DND-41 (cell line): ENCODE data around the gene GIPC3.
A peak's percentile ranks its signal among the peaks of the same experiment; 100 is the strongest.

ENCODE experiments used
- ATAC-seq: fragments of 200-7000 bp; cut with Tn5 transposase; 3 replicates; pipeline ENCODE4 v1.9.1; 2021; ENCODE audit warnings: low read depth; ENCODE audit not compliant: insufficient read depth
- DNase-seq: peaks from one replicate; pipeline ENCODE4 v3.0.0-alpha.2; 2020
- H2AFZ ChIP-seq: 2 replicates; pipeline ENCODE4 v1.6.0; 2012; ENCODE audit warnings: low read depth, low read length
- H3K27ac ChIP-seq: 2 replicates; pipeline ENCODE4 v1.5.1; 2012; ENCODE audit warnings: low read length, inconsistent platforms
- H3K27me3 ChIP-seq: fragments of 200-600 bp; sonication (generic); 2 replicates; pipeline ENCODE4 v1.6.0; 2012; ENCODE audit warnings: low read length, mild to moderate bottlenecking, inconsistent platforms; ENCODE audit not compliant: insufficient read depth, poor library complexity
- H3K36me3 ChIP-seq: 2 replicates; pipeline ENCODE4 v1.5.1; 2012; ENCODE audit warnings: low read length, inconsistent platforms; ENCODE audit not compliant: insufficient read depth
- H3K4me1 ChIP-seq: 2 replicates; pipeline ENCODE4 v1.5.1; 2012; ENCODE audit warnings: mild to moderate bottlenecking, low read length; ENCODE audit not compliant: insufficient read depth
- H3K4me2 ChIP-seq: 2 replicates; pipeline ENCODE4 v1.6.0; 2012; ENCODE audit warnings: mild to moderate bottlenecking, moderate library complexity, low read length, inconsistent platforms; ENCODE audit not compliant: insufficient read depth
- H3K4me3 ChIP-seq, 2 experiments: fragments of 200-600 bp in 1 of 2; shearing (Covaris generic) in 1 of 2; 2 replicates each; pipeline ENCODE4 v1.5.1; 2012 to 2016; ENCODE audit warnings: inconsistent platforms in 2 of 2, low read length in 2 of 2, mild to moderate bottlenecking in 2 of 2, low read depth in 1 of 2, moderate library complexity in 1 of 2
- H3K79me2 ChIP-seq: 2 replicates; pipeline ENCODE4 v1.6.0; 2012; ENCODE audit warnings: low read length, inconsistent platforms; ENCODE audit not compliant: insufficient read depth
- H3K9ac ChIP-seq: 2 replicates; pipeline ENCODE4 v1.6.0; 2012; ENCODE audit warnings: low read depth, mild to moderate bottlenecking, inconsistent platforms, low read length, moderate library complexity
- H3K9me3 ChIP-seq: 2 replicates; pipeline ENCODE4 v1.5.1; 2012; ENCODE audit warnings: low read length, moderate library complexity, mild to moderate bottlenecking, inconsistent platforms; ENCODE audit not compliant: insufficient read depth, severe bottlenecking
- H4K20me1 ChIP-seq: 2 replicates; pipeline ENCODE4 v1.6.0; 2012; ENCODE audit warnings: low read length; ENCODE audit not compliant: insufficient read depth
- CTCF ChIP-seq: IDR thresholded peaks from 2 replicates; pipeline ENCODE4 v1.5.1; 2012; ENCODE audit warnings: borderline replicate concordance, low read length, moderate library complexity, mild to moderate bottlenecking; ENCODE audit not compliant: poor library complexity, severe bottlenecking; ENCODE audit errors: extremely low read depth
- EZH2 ChIP-seq: IDR thresholded peaks from 3 replicates; pipeline ENCODE4 v1.6.1; 2012; ENCODE audit warnings: borderline replicate concordance, low read depth, mild to moderate bottlenecking, moderate library complexity, low read length, inconsistent platforms; ENCODE audit not compliant: severe bottlenecking

Gene GIPC3

GRCh38 chr19:3586127-3586626 is 899 bp downstream of the GIPC3 start:
- no peak overlapping the region for H3K9ac ChIP-seq
- no peaks in the 10 kb centered on the region for H3K27me3 ChIP-seq
- peaks cover 4% of the 10 kb centered on the region for H3K9me3 ChIP-seq
- no peak overlapping the region for H2AFZ ChIP-seq
- no peaks in the 10 kb centered on the region for H3K4me1 ChIP-seq
- no peak overlapping the region for H3K4me3 ChIP-seq
- no peaks in the 10 kb centered on the region for H4K20me1 ChIP-seq
- H3K36me3 ChIP-seq: no peaks in the 10 kb centered on the region
- H3K79me2 ChIP-seq: no peaks in the 10 kb centered on the region
- no peak for ATAC-seq
- H3K4me2 ChIP-seq: no peak overlapping the region
- DNase-seq: peak; percentile 33
- no peak overlapping the region for H3K27ac ChIP-seq
- no peak for TF ChIP-seq EZH2
- TF ChIP-seq CTCF: peak; percentile 65

- TF ChIP-seq CTCF (no peak), EZH2 (no peak)
- Histone ChIP-seq H3K79me2 (no peaks in the 10 kb centered on the region), H3K27ac (no peak overlapping the region), H3K4me3 (no peak overlapping the region), H3K4me1 (no peaks in the 10 kb centered on the region), H3K36me3 (no peaks in the 10 kb centered on the region), H3K9me3 (peaks cover 4% of the 10 kb centered on the region), H3K27me3 (no peaks in the 10 kb centered on the region), H3K9ac (no peak overlapping the region), H2AFZ (no peak overlapping the region), H3K4me2 (no peak overlapping the region), H4K20me1 (no peaks in the 10 kb centered on the region)
- no peak for ATAC-seq
- no peak for DNase-seq
These were observed 1.5 kb downstream of the GIPC3 start for GRCh38 chr19:3586707-3587346.

- Histone ChIP-seq H3K4me2 (no peak overlapping the region), H3K36me3 (no peaks in the 10 kb centered on the region), H3K79me2 (no peaks in the 10 kb centered on the region), H2AFZ (no peak overlapping the region), H3K9me3 (peaks cover 4% of the 10 kb centered on the region), H3K9ac (no peak overlapping the region), H4K20me1 (no peaks in the 10 kb centered on the region), H3K4me1 (no peaks in the 10 kb centered on the region), H3K27ac (no peak overlapping the region), H3K27me3 (no peaks in the 10 kb centered on the region), H3K4me3 (no peak overlapping the region)
- TF ChIP-seq EZH2: no peak
- no peak for TF ChIP-seq CTCF
- DNase-seq: no peak
- no peak for ATAC-seq
These were observed 4.2 kb downstream of the GIPC3 start for GRCh38 chr19:3589439-3589838.
